IPS-20b (cell line): ENCODE results near the gene LRRC7.

Source experiments
- H3K27ac ChIP-seq: one replicate; pipeline ENCODE4 v1.5.1; 2013; ENCODE audit warnings: low read length
- H3K27me3 ChIP-seq: 2 replicates; pipeline ENCODE4 v1.6.1; 2013; ENCODE audit warnings: mild to moderate bottlenecking, low read length, inconsistent platforms; ENCODE audit not compliant: insufficient read depth
- H3K36me3 ChIP-seq: 2 replicates; pipeline ENCODE4 v1.6.1; 2013; ENCODE audit warnings: low read depth, mild to moderate bottlenecking, inconsistent platforms, low read length, moderate library complexity; ENCODE audit not compliant: insufficient read depth
- H3K4me1 ChIP-seq: 2 replicates; pipeline ENCODE4 v1.6.1; 2013; ENCODE audit warnings: mild to moderate bottlenecking, control low read depth, inconsistent platforms, low read length, moderate library complexity; ENCODE audit not compliant: insufficient read depth
- H3K4me3 ChIP-seq: 2 replicates; pipeline ENCODE4 v1.5.1; 2013; ENCODE audit warnings: mild to moderate bottlenecking, low read length, inconsistent platforms
- H3K9ac ChIP-seq: 2 replicates; pipeline ENCODE4 v1.6.1; 2013; ENCODE audit warnings: low read depth, mild to moderate bottlenecking, inconsistent platforms, low read length, moderate library complexity
- H3K9me3 ChIP-seq: 2 replicates; pipeline ENCODE4 v1.6.1; 2013; ENCODE audit warnings: mild to moderate bottlenecking, low read depth, low read length, inconsistent platforms; ENCODE audit not compliant: insufficient read depth

Gene LRRC7

GRCh38 chr1:69592341-69592740 lies 24.6 kb downstream of the LRRC7 start:
- no peaks in the 10 kb centered on the region for H3K36me3 ChIP-seq
- no peaks in the 10 kb centered on the region for H3K27me3 ChIP-seq
- no peak overlapping the region for H3K27ac ChIP-seq
- no peak overlapping the region for H3K4me3 ChIP-seq
- H3K9me3 ChIP-seq = no peaks in the 10 kb centered on the region
- H3K4me1 ChIP-seq = no peaks in the 10 kb centered on the region
- no peak overlapping the region for H3K9ac ChIP-seq

DNA sequence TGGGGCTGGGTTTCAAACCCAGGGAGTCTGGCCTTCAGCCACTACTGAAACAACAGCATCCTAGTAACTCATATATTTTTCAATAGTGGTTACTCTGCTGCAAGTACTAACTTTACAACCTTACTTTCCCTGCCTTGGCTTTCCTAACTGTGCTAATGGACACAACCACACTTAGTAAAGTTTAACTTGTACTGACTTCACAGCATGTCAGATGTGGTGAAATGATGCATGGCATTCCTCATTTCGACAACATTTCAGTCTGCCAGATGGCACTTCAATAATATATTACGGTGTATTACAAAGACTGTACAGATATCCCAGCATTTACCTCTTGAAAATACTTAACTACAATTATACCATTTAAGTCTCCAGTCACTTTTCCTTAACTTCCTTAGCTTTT lies 27.8 kb downstream of the LRRC7 start:
- Histone ChIP-seq H3K9me3 (no peaks in the 10 kb centered on the region), H3K4me3 (no peak overlapping the region), H3K27ac (no peak overlapping the region), H3K4me1 (no peaks in the 10 kb centered on the region), H3K9ac (no peak overlapping the region), H3K36me3 (no peaks in the 10 kb centered on the region), H3K27me3 (no peaks in the 10 kb centered on the region)

DNA sequence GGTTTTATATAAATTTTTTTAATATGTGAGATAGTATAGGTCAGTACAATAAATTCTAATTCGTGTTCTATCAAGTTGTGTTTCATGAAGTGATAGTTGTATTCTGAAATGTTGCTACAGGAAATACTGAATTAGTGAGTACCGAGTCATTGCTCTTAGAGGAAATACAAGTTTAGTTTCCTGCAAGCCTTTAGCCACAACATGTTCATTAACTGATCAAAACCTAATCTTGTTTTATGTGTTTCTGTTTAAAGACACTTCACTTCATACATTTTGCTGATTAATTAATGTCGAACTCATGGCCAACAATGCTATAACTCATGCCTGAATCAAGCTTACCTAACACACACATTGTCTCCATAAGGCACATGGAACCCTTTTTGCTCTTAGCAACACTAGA lies 43.6 kb downstream of the LRRC7 start:
- Histone ChIP-seq H3K4me1 (no peaks in the 10 kb centered on the region), H3K27me3 (no peaks in the 10 kb centered on the region), H3K36me3 (no peaks in the 10 kb centered on the region), H3K4me3 (no peak overlapping the region), H3K9me3 (no peaks in the 10 kb centered on the region), H3K9ac (no peak overlapping the region), H3K27ac (no peak overlapping the region)

DNA sequence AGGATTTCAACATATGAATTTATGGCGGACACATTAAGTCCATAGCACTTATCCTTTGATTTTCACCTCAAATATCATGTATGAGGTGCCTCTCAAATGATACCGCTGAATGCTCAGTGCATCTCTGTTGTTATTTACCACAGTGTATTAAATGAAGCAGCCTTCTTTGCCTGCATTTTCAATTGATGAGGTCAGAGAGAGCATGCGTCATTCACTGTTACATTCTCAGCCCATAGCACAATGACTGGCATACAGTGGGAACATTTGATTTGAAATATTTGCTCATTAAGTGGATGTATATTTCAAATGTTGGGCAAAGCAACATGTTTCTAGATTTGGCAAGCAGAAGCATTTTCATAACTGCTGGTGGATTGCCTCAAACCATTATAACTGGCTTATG lies 45.7 kb downstream of the LRRC7 start:
- no peak overlapping the region for H3K9ac ChIP-seq
- no peaks in the 10 kb centered on the region for H3K27me3 ChIP-seq
- no peaks in the 10 kb centered on the region for H3K9me3 ChIP-seq
- H3K27ac ChIP-seq = no peak overlapping the region
- no peak overlapping the region for H3K4me3 ChIP-seq
- no peaks in the 10 kb centered on the region for H3K36me3 ChIP-seq
- H3K4me1 ChIP-seq = no peaks in the 10 kb centered on the region

DNA sequence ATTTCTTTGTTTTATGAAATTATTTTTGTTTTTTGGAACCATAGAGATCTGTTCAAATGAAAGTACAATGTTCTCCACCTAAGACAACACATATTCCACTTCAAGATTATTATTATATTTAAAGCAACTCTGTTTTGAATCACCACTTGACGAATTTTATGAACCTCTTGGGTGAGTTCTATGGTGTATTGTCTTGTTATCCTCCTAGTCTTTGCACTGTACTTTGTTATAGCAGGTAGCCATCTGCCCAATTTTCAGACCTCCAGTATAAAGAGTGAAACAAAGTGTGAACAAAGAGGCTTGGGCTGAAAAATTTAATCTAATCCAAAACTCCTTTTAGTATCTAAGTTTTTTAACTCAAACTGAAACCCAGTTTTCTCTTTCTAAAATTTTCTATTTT lies 71.0 kb downstream of the LRRC7 start:
- Histone ChIP-seq H3K27ac (no peak overlapping the region), H3K36me3 (no peaks in the 10 kb centered on the region), H3K9me3 (no peaks in the 10 kb centered on the region), H3K4me1 (no peaks in the 10 kb centered on the region), H3K4me3 (no peak overlapping the region), H3K27me3 (no peaks in the 10 kb centered on the region), H3K9ac (no peak overlapping the region)

- H3K36me3 ChIP-seq = no peaks in the 10 kb centered on the region
- no peak overlapping the region for H3K4me3 ChIP-seq
- H3K27me3 ChIP-seq = no peaks in the 10 kb centered on the region
- no peak overlapping the region for H3K27ac ChIP-seq
- H3K9ac ChIP-seq = no peak overlapping the region
- H3K4me1 ChIP-seq = no peaks in the 10 kb centered on the region
- no peaks in the 10 kb centered on the region for H3K9me3 ChIP-seq
Measured at GRCh38 chr1:69639159-69639558, 71.4 kb downstream of the LRRC7 start.

DNA sequence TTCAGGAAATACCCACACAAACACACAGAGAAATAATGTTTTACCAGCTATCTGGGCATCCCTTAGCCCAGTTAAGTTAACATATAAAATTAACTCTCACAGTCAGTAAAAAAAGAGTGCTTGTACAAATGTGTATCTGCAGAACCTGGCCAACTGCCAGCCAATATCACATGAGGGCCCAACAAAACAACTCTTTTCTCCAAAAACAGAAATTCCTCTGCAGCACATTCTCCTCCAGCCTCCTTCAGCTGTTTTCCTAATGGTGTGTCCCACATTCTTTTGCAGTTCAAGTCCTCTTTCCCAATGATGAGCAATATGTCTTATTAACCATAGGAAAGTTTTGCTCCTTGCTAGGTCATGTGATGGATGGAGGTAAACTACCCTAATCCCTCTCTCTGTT lies 75.5 kb downstream of the LRRC7 start:
- H3K4me3 ChIP-seq = no peak overlapping the region
- no peaks in the 10 kb centered on the region for H3K27me3 ChIP-seq
- H3K9ac ChIP-seq = no peak overlapping the region
- no peaks in the 10 kb centered on the region for H3K9me3 ChIP-seq
- no peaks in the 10 kb centered on the region for H3K4me1 ChIP-seq
- H3K36me3 ChIP-seq = no peaks in the 10 kb centered on the region
- no peak overlapping the region for H3K27ac ChIP-seq

DNA sequence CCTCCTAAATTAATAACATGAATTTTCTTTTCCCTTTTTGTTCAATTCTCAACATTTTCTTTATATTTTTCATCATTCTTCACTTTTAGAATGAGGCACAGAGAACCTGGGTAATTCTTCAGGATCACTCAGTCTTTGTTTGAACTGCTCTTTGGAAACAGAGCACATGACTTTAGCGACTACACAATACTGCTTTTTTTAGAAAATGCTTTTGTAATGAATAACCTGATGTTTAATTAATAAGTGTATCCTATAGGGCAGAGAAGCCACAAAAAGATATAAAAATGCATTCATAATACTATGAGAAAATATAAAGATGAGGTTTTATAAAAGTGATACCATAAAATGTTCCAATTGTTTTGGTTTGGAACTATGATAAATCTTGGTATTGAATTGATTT lies 77.8 kb downstream of the LRRC7 start:
- Histone ChIP-seq H3K4me3 (no peak overlapping the region), H3K9ac (no peak overlapping the region), H3K4me1 (no peaks in the 10 kb centered on the region), H3K36me3 (no peaks in the 10 kb centered on the region), H3K9me3 (no peaks in the 10 kb centered on the region), H3K27ac (no peak overlapping the region), H3K27me3 (no peaks in the 10 kb centered on the region)

GRCh38 chr1:69648486-69648885 lies 80.8 kb downstream of the LRRC7 start:
- H3K4me3 ChIP-seq = no peak overlapping the region
- H3K36me3 ChIP-seq = no peaks in the 10 kb centered on the region
- H3K9ac ChIP-seq = no peak overlapping the region
- no peaks in the 10 kb centered on the region for H3K9me3 ChIP-seq
- no peaks in the 10 kb centered on the region for H3K27me3 ChIP-seq
- no peaks in the 10 kb centered on the region for H3K4me1 ChIP-seq
- no peak overlapping the region for H3K27ac ChIP-seq

- no peak overlapping the region for H3K4me3 ChIP-seq
- H3K4me1 ChIP-seq = no peaks in the 10 kb centered on the region
- H3K27me3 ChIP-seq = no peaks in the 10 kb centered on the region
- H3K36me3 ChIP-seq = no peaks in the 10 kb centered on the region
- no peak overlapping the region for H3K27ac ChIP-seq
- no peaks in the 10 kb centered on the region for H3K9me3 ChIP-seq
- no peak overlapping the region for H3K9ac ChIP-seq
Measured at GRCh38 chr1:69649383-69649990, 81.8 kb downstream of the LRRC7 start.

DNA sequence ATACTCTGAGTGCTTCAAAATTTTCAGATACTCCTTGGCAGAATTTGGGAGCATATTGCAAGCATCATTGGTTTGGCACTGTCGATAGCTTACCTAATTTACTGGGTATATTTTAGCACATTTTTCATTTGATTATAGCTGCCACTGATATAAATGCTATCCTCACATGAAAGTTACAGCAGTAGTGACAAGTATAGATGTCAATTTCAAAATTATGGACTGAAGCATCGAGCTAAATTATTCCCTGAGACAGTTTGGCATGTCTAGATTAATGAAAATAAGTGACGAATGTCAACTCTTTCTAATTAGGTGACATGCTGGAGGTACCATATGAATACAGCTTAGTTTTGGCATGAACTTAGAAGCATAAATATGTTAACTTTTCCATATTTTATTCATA lies 83.1 kb downstream of the LRRC7 start:
- H3K9me3 ChIP-seq = no peaks in the 10 kb centered on the region
- H3K4me3 ChIP-seq = no peak overlapping the region
- H3K9ac ChIP-seq = no peak overlapping the region
- no peaks in the 10 kb centered on the region for H3K27me3 ChIP-seq
- H3K27ac ChIP-seq = no peak overlapping the region
- H3K36me3 ChIP-seq = no peaks in the 10 kb centered on the region
- no peaks in the 10 kb centered on the region for H3K4me1 ChIP-seq

DNA sequence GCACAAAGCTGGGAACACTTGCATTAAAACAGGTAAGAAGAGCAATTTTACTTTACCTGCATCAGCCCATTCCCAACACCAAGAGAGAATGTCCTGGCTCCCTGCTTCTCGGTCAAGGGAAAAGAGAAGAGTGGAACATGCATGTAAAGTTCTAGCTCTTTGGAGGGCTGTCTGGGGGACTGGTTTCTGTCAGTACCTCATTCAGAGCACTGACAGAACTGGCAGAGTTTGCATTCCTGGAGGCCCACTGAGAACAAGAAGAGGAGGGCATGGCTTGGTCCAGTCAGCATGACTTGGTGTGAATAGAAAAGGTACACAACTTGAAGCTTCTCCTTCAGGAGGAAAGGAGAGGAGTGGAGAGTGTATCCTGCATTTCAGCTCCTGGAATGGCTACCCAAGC lies 83.9 kb downstream of the LRRC7 start:
- H3K27me3 ChIP-seq = no peaks in the 10 kb centered on the region
- no peak overlapping the region for H3K27ac ChIP-seq
- H3K4me3 ChIP-seq = no peak overlapping the region
- no peaks in the 10 kb centered on the region for H3K9me3 ChIP-seq
- H3K4me1 ChIP-seq = no peaks in the 10 kb centered on the region
- no peaks in the 10 kb centered on the region for H3K36me3 ChIP-seq
- no peak overlapping the region for H3K9ac ChIP-seq

- Histone ChIP-seq H3K4me1 (no peaks in the 10 kb centered on the region), H3K27me3 (no peaks in the 10 kb centered on the region), H3K9ac (no peak overlapping the region), H3K9me3 (no peaks in the 10 kb centered on the region), H3K27ac (no peak overlapping the region), H3K4me3 (no peak overlapping the region), H3K36me3 (no peaks in the 10 kb centered on the region)
Measured at GRCh38 chr1:69657971-69658370, 90.2 kb downstream of the LRRC7 start.
